ENCODE results near the gene PGM1.

- TF ChIP-seq POLR2A (IDR thresholded peaks at IDR 0.05; ENCODE audit: insufficient read depth in 1 of 2, low read depth in 2 of 2, low read length in 2 of 2) (no peak), TARDBP (CRISPR knock-in tag; IDR thresholded peaks at IDR 0.05) (no peak), SMAD1 (CRISPR knock-in tag; IDR thresholded peaks at IDR 0.05; ENCODE audit: borderline replicate concordance, low read depth) (no peak), YY1 (IDR thresholded peaks at IDR 0.05; ENCODE audit: insufficient read depth, insufficient replicate concordance, low read depth, low read length) (no peak)
These were observed 27.5 kb downstream of the PGM1 start for GRCh38 chr1:63620671-63621070.

Measured in HepG2 (cell line).